Fibroblast of mammary gland (primary cell): ENCODE measurements around the gene CHRM3.

Experiments
- DNase-seq: peaks from one replicate; pipeline ENCODE4 v3.0.0-alpha.2; 2010; ENCODE audit warnings: low read depth
- H3K4me3 ChIP-seq: 2 replicates; pipeline ENCODE4 v1.5.1; 2011; ENCODE audit warnings: low read depth, mild to moderate bottlenecking, low read length, moderate library complexity; ENCODE audit not compliant: control insufficient read depth
- TF ChIP-seq, protein P1 (sequence below): conservative IDR thresholded peaks from 2 replicates; pipeline ENCODE4 v1.5.1; 2011; ENCODE audit warnings: low read depth, low read length, inconsistent platforms; ENCODE audit not compliant: control insufficient read depth, insufficient read depth

CHRM3 gene

DNA sequence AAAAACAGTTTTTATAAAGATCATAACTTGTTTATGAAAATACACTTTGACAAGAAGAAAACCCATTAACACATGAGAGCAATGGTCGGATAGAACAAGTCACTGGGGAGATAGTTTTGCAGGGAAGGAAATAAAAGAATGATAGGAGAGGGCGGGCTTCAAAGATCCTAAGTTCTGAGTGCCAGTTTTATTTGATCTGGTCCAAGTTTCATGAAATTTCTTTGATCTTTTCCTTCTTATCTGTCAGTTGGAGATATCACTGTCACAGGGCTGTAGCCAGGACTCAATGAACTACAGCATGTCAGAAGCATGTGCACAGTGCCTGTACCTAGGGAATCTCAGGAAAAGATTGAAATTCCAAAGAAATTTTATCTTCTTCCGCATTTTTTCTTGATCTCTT is 36.5 kb downstream of the CHRM3 start:
- TF ChIP-seq, protein P1, sequence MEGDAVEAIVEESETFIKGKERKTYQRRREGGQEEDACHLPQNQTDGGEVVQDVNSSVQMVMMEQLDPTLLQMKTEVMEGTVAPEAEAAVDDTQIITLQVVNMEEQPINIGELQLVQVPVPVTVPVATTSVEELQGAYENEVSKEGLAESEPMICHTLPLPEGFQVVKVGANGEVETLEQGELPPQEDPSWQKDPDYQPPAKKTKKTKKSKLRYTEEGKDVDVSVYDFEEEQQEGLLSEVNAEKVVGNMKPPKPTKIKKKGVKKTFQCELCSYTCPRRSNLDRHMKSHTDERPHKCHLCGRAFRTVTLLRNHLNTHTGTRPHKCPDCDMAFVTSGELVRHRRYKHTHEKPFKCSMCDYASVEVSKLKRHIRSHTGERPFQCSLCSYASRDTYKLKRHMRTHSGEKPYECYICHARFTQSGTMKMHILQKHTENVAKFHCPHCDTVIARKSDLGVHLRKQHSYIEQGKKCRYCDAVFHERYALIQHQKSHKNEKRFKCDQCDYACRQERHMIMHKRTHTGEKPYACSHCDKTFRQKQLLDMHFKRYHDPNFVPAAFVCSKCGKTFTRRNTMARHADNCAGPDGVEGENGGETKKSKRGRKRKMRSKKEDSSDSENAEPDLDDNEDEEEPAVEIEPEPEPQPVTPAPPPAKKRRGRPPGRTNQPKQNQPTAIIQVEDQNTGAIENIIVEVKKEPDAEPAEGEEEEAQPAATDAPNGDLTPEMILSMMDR = no peak
- DNase-seq = no peak
- H3K4me3 ChIP-seq = no peak overlapping the region

DNA sequence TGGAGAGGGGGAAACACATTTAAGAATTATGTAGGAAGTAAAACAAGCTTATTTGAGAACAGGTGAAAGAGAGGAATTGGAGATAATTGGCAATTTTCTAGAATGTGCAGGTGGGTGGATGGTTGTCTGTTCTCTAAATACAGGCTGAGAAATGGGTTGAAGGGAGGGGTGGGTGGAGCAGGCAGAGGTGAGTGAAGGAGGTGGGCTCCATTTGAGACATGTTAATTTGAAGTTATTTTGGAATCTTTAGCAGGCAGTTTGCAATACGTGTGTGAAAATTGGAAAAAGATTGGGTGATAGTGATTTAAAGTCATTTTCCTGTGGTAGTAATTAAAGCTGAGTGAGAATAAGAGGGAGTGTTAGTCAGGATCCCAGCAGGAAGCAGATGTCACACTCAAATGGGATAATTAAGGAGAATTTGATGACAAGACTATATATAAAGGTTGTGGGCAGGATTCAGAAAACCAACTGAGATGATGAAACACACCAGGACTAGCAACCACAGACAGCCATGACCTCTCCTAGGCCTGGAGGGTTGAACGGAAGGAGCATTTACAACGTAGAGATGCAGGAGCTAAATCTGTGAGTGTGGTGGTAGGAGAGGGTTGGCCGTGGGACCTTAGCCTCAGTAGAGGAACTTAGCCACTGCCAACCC is 40.6 kb downstream of the CHRM3 start:
- DNase-seq = no peak
- no peak overlapping the region for H3K4me3 ChIP-seq
- TF ChIP-seq, protein P1 = no peak

DNA sequence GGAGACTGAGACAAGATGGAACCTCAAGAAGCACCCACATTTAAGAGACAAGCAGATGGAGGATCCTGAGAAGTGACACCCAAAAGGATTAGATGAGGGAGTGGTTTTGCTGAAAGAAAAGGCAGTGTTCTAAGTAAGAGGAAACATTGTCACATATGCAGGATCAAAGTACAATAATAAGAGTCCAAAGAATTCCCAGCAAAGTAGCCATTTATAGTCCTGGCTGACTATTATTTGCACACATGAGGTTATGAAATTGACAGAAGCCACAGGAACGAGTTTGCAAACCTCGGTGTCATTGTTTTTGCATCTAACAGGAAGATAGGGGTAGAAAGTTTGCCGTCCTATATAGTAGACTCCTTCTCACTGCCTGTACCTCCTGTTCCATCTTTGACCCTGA is 41.3 kb downstream of the CHRM3 start:
- TF ChIP-seq, protein P1 = no peak

DNA sequence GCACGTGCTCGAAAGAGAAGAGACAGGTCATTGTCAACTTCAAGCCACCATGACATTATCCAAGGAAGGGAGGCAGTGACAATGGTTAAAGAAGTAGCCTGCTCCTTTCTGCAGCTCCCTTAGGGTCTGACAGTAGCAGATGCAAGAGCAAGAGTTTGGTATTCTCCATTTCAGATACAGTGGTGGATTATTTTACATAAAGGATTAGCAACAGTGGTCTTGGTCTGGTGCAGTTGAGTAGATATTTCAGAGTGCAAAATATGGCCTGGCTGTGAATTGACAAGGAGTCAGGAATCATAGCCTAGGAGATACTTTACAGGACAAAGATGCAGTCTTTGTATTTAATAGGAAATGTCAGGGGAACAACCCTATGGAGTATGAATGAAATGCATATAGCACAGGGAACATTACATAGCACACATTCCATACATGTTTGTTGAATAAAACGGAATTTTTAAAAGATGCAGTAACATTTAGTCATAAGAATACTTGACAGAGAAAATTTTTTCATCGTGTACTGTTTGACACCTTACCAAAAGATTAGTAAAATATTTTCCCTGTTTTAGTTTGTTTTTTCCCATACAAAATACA is 41.8 kb downstream of the CHRM3 start:
- H3K4me3 ChIP-seq = no peak overlapping the region
- no peak for DNase-seq
- TF ChIP-seq, protein P1 = no peak

More for the DNA sequence above, 41.3 kb downstream of the CHRM3 start:
- H3K4me3 ChIP-seq = no peak overlapping the region
- DNase-seq = no peak

DNA sequence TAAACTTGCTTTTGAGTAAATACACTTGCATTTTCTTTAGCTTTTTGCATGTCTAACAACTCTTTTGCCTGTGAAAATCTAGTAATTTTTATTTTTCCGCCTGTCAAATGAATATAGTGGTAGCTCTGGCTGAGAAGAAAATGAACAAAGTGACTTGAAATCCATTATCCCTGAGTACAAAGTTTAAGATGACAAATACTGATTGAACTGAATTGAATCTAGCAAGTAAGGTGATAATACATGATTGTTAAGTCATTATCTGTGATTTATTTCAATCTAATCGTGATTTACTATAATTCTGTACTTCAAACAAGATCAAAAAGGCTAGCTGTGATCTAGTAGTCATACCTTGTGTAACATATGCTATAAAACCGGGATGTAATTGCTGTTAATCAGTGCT is 42.8 kb downstream of the CHRM3 start:
- TF ChIP-seq, protein P1 = no peak
- no peak for DNase-seq
- H3K4me3 ChIP-seq = no peak overlapping the region

DNA sequence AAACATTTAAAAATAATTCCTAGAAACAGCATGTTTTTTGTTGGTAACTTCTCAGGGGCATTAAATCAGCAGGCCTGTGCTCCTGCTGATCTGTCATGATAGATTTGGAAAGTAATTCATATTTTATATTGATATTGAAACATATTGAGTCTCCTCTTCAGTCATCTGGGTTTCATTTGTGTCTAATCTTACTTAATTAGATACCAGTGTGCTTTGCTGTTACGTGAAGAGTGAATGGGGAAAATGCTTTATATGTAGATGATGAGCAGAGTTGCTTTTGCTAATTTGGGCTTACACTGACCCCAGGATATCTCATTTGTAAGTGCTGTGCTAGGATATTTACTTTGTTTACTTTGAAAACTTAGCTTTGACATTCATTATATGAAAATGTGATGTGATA is 45.9 kb downstream of the CHRM3 start:
- H3K4me3 ChIP-seq = no peak overlapping the region
- DNase-seq = no peak
- TF ChIP-seq, protein P1 = no peak
